Activated CD8-positive, alpha-beta memory T cell treated with anti-CD3 and anti-CD28 coated beads, Interleukin-2, amount 10 ng/mL, durations not matched to agents 7 days and 5 days (primary cell): ENCODE results near the gene FCER2. TPM values are rescaled to one million over a fixed set of nuclear protein-coding genes. Genes with fewer than 3 reads are reported as not detected.
"Not testable (repeated sequence)": the region's sequence is repeated elsewhere in the genome, so short reads cannot be mapped to it uniquely, and the experiment has no call there.

Source experiments
- ATAC-seq: fragments of 150-1000 bp; cut with Tn5 transposase; one replicate; pipeline ENCODE4 v1.10.0; 2021; ENCODE audit warnings: moderate library complexity
- CTCF ChIA-PET: fragments of 350-600 bp; sonication (Branson Sonifier 250); formaldehyde crosslinking; loops from one replicate; lab custom pipeline; 2021; ENCODE audit warnings: antibody characterized with exemption; lab: Charles Lee
- DNase-seq: peaks from one replicate; pipeline ENCODE4 v3.0.0-alpha.2; 2020
- H3K27ac Mint-ChIP-seq: one replicate; pipeline ENCODE4 v1.8.0; 2021; ENCODE audit warnings: mild to moderate bottlenecking, mixed read lengths
- H3K27me3 Mint-ChIP-seq: one replicate; pipeline ENCODE4 v1.8.0; 2021; ENCODE audit warnings: mixed read lengths
- H3K36me3 Mint-ChIP-seq: one replicate; pipeline ENCODE4 v1.8.0; 2021; ENCODE audit warnings: mild to moderate bottlenecking, mixed read lengths
- H3K4me1 Mint-ChIP-seq: one replicate; pipeline ENCODE4 v1.8.0; 2021; ENCODE audit warnings: mixed read lengths
- H3K4me3 Mint-ChIP-seq: one replicate; pipeline ENCODE4 v1.8.0; 2021; ENCODE audit warnings: mild to moderate bottlenecking, moderate library complexity, mixed read lengths
- H3K9me3 Mint-ChIP-seq: one replicate; pipeline ENCODE4 v1.8.0; 2022; ENCODE audit warnings: low read depth, mixed read lengths
- total RNA-seq, 2 experiments: library from RNA; stranded (reverse); gene quantifications; one replicate each; pipeline ENCODE4 v1.2.3, GENCODE V29; 2021

Gene FCER2
- total RNA-seq, result under 1 TPM in 1 of 2 experiments, not detected in 1; 0.23 TPM

GRCh38 chr19:7701654-7702457 is at the start of gene FCER2:
Gene FCER2, minus strand, starts transcription at chr19:7702131. Its CDS starts 2,371 bp downstream, at chr19:7699760.
- CTCF ChIA-PET, result interaction anchor here (0.9 kb wide), 1 partner anchor 21 kb away, joined by 3 read pairs; the partner anchor contains the start of gene TRAPPC5
- peaks cover 24% of the 10 kb centered on the region for H3K4me1 Mint-ChIP-seq
- H3K27ac Mint-ChIP-seq, result no peak within 1 kb of the TSS
- no peak within 1 kb of the TSS for H3K4me3 Mint-ChIP-seq
- H3K27me3 Mint-ChIP-seq, result peaks cover 28% of the 10 kb centered on the region
- H3K36me3 Mint-ChIP-seq, result no peaks in the 10 kb centered on the region
- DNase-seq (no peak), ATAC-seq (no peak)
- H3K9me3 Mint-ChIP-seq, result no peaks in the 10 kb centered on the region

- Mint-ChIP-seq H3K36me3 (peaks cover 8% of the 10 kb centered on the region), H3K4me3 (no peak overlapping the region), H3K4me1 (peaks cover 5% of the 10 kb centered on the region), H3K27me3 (peaks cover 27% of the 10 kb centered on the region), H3K9me3 (peaks cover 16% of the 10 kb centered on the region), H3K27ac (no peak overlapping the region)
- DNase-seq, result no peak
- CTCF ChIA-PET, result no interaction called here
- ATAC-seq, result no peak
Observed at GRCh38 chr19:7751157-7751783, 49.3 kb upstream of the FCER2 start.

GRCh38 chr19:7748756-7749155 is 46.8 kb upstream of the FCER2 start:
- H3K27ac Mint-ChIP-seq, result no peak overlapping the region
- H3K4me3 Mint-ChIP-seq, result no peak overlapping the region
- H3K27me3 Mint-ChIP-seq, result peaks cover 18% of the 10 kb centered on the region
- peaks cover 13% of the 10 kb centered on the region for H3K9me3 Mint-ChIP-seq
- no peak for ATAC-seq
- peaks cover 4% of the 10 kb centered on the region for H3K36me3 Mint-ChIP-seq
- DNase-seq, result no peak
- H3K4me1 Mint-ChIP-seq, result peaks cover 5% of the 10 kb centered on the region
- CTCF ChIA-PET, result no interaction called here

GRCh38 chr19:7748171-7748570 is 46.2 kb upstream of the FCER2 start:
- Mint-ChIP-seq H3K9me3 (peaks cover 11% of the 10 kb centered on the region), H3K4me1 (peaks cover 5% of the 10 kb centered on the region), H3K4me3 (no peak overlapping the region), H3K36me3 (peaks cover 2% of the 10 kb centered on the region), H3K27ac (no peak overlapping the region), H3K27me3 (peaks cover 16% of the 10 kb centered on the region)
- DNase-seq (no peak), ATAC-seq (no peak)
- CTCF ChIA-PET, result no interaction called here

- CTCF ChIA-PET, result no interaction called here
- Mint-ChIP-seq H3K9me3 (peaks cover 8% of the 10 kb centered on the region), H3K27me3 (peaks cover 17% of the 10 kb centered on the region), H3K4me1 (peaks cover 5% of the 10 kb centered on the region), H3K36me3 (peaks cover 2% of the 10 kb centered on the region), H3K27ac (no peak within 1 kb of the TSS), H3K4me3 (no peak within 1 kb of the TSS)
- DNase-seq (no peak), ATAC-seq (no peak)
Observed at GRCh38 chr19:7746903-7747884, 45.3 kb upstream of the FCER2 start, which contains the start of gene CD209. Gene CD209, minus strand, starts transcription at chr19:7747534. Its CDS starts 23 bp downstream, at chr19:7747511.

GRCh38 chr19:7746306-7746705 is 44.4 kb upstream of the FCER2 start:
- H3K27ac Mint-ChIP-seq, ATAC-seq, CTCF ChIA-PET, H3K36me3 Mint-ChIP-seq, H3K9me3 Mint-ChIP-seq, DNase-seq, H3K4me3 Mint-ChIP-seq, H3K4me1 Mint-ChIP-seq: not testable (repeated sequence)
- H3K27me3 Mint-ChIP-seq, result peaks cover 21% of the 10 kb centered on the region

- Mint-ChIP-seq H3K36me3 (no peaks in the 10 kb centered on the region), H3K27ac (no peak overlapping the region), H3K27me3 (peaks cover 21% of the 10 kb centered on the region), H3K4me3 (no peak overlapping the region), H3K4me1 (no peaks in the 10 kb centered on the region), H3K9me3 (peaks cover 4% of the 10 kb centered on the region)
- CTCF ChIA-PET, result no interaction called here
- DNase-seq (no peak), ATAC-seq (no peak)
Observed at GRCh38 chr19:7744871-7745650, 43.1 kb upstream of the FCER2 start.

GRCh38 chr19:7744199-7744786 is 42.4 kb upstream of the FCER2 start:
- DNase-seq, result no peak
- peaks cover 4% of the 10 kb centered on the region for H3K9me3 Mint-ChIP-seq
- no peak for ATAC-seq
- H3K4me3 Mint-ChIP-seq, result no peak overlapping the region
- peaks cover 21% of the 10 kb centered on the region for H3K27me3 Mint-ChIP-seq
- H3K36me3 Mint-ChIP-seq, result no peaks in the 10 kb centered on the region
- no peaks in the 10 kb centered on the region for H3K4me1 Mint-ChIP-seq
- no peak overlapping the region for H3K27ac Mint-ChIP-seq
- CTCF ChIA-PET, result no interaction called here

- H3K4me3 Mint-ChIP-seq, result no peak overlapping the region
- peaks cover 4% of the 10 kb centered on the region for H3K9me3 Mint-ChIP-seq
- peaks cover 21% of the 10 kb centered on the region for H3K27me3 Mint-ChIP-seq
- H3K36me3 Mint-ChIP-seq, result no peaks in the 10 kb centered on the region
- ATAC-seq (no peak), DNase-seq (no peak)
- H3K27ac Mint-ChIP-seq, result no peak overlapping the region
- H3K4me1 Mint-ChIP-seq, result no peaks in the 10 kb centered on the region
- CTCF ChIA-PET, result no interaction called here
Observed at GRCh38 chr19:7743425-7743841, 41.5 kb upstream of the FCER2 start.

GRCh38 chr19:7742991-7743390 is 41.1 kb upstream of the FCER2 start:
- peaks cover 20% of the 10 kb centered on the region for H3K27me3 Mint-ChIP-seq
- H3K4me1 Mint-ChIP-seq, result no peaks in the 10 kb centered on the region
- CTCF ChIA-PET, result no interaction called here
- H3K27ac Mint-ChIP-seq, result no peak overlapping the region
- no peak overlapping the region for H3K4me3 Mint-ChIP-seq
- H3K9me3 Mint-ChIP-seq, result peaks cover 1% of the 10 kb centered on the region
- DNase-seq (no peak), ATAC-seq (no peak)
- H3K36me3 Mint-ChIP-seq, result no peaks in the 10 kb centered on the region

- DNase-seq, result no peak
- H3K9me3 Mint-ChIP-seq, result no peaks in the 10 kb centered on the region
- no peaks in the 10 kb centered on the region for H3K4me1 Mint-ChIP-seq
- H3K27ac Mint-ChIP-seq, result no peak overlapping the region
- H3K4me3 Mint-ChIP-seq, result no peak overlapping the region
- ATAC-seq, result no peak
- peaks cover 19% of the 10 kb centered on the region for H3K27me3 Mint-ChIP-seq
- H3K36me3 Mint-ChIP-seq, result no peaks in the 10 kb centered on the region
- CTCF ChIA-PET, result no interaction called here
Observed at GRCh38 chr19:7742575-7742974, 40.6 kb upstream of the FCER2 start.

GRCh38 chr19:7740682-7741054 is 38.7 kb upstream of the FCER2 start:
- Mint-ChIP-seq H3K27ac (no peak overlapping the region), H3K36me3 (no peaks in the 10 kb centered on the region), H3K27me3 (peaks cover 30% of the 10 kb centered on the region), H3K4me1 (no peaks in the 10 kb centered on the region), H3K9me3 (no peaks in the 10 kb centered on the region), H3K4me3 (no peak overlapping the region)
- no peak for ATAC-seq
- no peak for DNase-seq
- CTCF ChIA-PET, result no interaction called here
